GM19397 (cell line): ENCODE data around the gene MUCL1.
"Not testable (repeated sequence)": the region's sequence is repeated elsewhere in the genome, so short reads cannot be mapped to it uniquely, and the experiment has no call there.

ENCODE experiments used
- ATAC-seq: cut with Tn5 transposase; IDR thresholded peaks from one replicate; pipeline ENCODE4 v1.9.1; 2021; ENCODE audit warnings: mild to moderate bottlenecking, moderate library complexity; ENCODE audit not compliant: unreplicated experiment

Gene MUCL1, protein sequence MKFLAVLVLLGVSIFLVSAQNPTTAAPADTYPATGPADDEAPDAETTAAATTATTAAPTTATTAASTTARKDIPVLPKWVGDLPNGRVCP

DNA sequence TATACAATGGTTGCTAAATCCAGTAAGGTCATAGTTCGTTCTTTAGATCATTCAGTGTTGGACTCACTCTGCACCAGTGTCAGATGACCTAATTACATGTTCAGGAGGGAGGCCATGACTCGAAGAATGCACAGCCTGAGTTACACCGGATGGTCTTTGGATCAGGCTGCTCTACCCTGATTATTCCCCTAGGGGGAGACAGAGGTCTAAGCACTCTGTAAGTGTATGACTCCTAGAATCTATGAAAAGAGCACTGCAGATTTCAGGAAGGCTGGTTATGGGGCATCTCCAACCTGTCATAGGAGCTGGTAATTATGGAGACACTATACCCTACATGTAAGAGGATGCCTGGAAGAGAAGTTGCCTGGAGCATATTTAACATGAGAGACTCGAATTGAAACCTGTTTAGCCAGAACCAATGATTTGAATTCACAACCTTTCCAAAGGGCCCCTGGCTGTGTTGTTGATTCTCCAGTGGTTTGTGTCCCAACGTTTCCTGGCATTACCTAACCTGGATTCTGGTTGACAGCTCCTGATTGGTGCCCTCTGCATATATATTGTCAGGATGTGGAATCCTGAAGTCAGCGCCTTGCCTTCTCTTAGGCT, at the start of gene MUCL1:
TSS of gene MUCL1 (plus strand) at position 584 of the 606 bp plus-strand sequence. CDS start 67 bp downstream, outside the sequence.
- ATAC-seq = peak; percentile 91

DNA sequence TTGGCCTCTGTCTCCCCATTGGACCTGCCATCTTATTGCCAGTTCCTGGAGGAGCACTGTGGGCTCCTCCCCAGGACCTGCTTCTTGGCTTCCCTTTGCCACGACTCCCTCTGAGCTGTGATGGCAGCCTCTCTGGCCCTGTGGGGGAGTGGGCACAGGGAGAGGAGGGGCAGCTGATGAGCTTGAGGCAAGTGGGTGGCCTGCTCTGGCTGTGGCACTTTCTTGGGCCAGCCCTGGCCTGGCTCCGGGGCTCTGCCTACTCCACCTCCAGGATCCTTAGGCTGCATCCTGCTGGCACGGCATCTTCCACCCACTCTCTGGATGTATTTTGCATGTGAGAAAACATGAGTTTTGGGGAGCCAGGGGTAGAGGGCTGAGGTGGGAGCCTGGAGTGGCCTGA, 32.6 kb upstream of the MUCL1 start:
- ATAC-seq = no peak

DNA sequence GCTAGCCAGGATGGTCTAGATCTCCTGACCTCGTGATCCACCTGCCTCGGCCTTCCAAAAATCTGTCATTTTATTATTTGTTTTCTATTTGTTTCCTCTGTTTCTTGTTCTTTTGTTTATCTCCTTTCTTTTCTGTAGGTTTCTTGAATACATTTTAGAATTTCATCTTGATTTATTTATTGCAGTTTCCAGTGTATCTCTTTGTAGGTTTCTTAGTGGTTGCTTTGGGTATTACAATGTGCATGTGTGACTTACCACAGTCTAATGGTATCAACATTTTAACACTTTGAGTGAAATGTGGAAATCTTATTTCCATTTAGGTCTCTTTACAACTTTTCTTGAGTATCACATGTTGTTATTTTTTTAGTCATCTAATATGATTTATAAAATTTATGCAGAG, 29.9 kb upstream of the MUCL1 start:
- no peak for ATAC-seq

DNA sequence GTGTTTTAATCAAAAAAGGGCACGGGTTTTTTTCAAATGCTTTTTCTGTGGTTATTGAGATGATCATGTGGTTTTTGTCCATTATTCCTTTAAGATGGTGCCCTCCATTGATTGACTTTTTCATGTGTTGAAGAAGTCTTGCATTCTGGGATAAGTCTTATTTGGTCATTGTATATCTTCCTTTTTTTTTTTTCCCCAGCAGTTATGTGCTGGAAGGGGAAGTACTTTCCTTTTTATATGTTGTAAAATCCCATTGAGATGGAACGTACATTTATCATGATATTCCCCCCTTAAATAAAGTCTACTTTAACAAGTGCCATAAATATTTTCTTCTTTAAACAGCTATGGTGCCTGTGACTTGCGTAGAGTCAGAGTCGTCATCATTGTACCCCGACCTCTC, 24.8 kb upstream of the MUCL1 start:
- no peak for ATAC-seq

DNA sequence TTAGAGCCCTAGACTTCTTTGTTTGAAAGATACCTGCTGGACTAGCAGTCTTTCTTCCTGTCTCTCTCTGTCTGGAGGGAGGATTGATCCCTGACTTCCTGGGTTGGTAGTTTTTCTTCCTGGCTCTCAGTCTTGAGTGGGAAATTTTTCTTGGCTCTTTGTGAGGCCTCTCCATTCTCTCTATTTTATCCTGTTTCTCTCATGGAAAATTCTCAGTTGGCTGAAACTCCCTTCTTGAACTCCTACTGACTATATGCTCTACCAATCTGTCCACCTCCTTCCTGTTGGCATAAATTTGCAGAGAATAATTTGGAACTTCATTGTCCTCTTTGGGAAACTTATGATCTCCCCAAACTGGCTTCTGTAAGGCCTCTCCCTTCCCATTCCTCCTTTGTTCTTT, 24.1 kb upstream of the MUCL1 start:
- no peak for ATAC-seq

DNA sequence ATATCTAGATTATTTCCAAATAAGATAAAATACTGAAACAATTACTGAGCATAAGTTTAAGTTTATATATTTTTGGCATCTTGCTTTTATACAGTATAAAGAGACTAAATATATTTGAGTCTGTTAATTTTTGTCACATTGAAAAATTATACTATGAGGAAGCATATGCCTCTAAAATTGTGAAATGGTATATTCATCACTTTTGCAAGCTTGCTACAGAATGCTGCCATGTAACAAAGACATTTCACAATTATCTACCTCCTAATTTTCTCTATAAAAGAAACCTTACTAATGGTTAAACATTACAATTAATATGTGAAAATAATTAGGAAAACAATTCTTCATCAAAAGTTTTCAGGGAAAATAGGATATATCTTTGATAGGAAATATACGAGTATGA, 22.7 kb upstream of the MUCL1 start:
- ATAC-seq = no peak

DNA sequence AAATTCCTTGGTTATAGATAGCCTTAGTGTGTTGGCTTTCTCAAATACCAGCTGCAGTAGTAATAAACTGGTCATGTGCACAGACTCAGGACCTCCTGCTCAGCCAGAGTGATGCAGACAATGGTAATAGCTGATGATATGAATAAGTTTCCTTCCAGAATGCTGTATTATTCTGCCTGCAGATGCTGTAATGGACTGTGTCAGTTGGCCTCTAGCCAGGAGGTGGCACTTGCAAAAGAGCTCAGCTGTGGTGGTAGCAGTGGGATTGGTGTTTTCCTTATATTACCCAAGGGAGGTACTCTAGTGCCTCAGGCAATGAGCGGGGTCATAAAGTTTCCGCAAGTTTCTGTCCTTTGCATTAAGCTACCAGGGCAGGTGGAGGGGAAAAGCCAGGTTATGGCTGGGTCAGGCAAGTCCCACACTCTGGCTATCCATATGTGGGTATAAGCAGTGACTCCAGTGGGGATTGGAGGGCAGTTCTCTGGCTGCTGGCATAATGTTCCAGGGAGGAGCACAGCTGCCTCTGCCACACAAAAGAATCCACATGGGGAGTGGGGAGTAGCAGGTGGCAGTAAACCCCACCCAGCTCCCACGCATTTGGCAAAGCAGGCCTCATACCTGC, 14.0 kb upstream of the MUCL1 start:
- ATAC-seq = no peak

DNA sequence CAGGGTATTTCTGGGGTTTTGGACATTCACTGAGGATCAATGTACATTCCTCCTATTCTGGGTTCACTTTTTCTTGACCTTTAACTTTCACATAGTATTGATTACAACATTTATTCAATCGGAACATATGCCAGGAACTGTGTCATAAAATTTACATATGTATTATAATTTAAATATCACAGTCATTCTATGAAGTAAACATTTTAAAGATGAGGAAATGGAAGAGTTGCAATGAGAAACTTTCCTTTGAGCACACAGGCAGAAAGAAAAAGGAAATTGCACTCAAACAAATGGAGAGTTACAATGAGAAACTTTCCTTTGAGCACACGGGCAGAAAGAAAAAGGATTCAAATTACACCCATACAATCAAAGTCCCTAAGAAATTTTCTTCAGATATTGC, 3.1 kb downstream of the MUCL1 start:
- no peak for ATAC-seq

DNA sequence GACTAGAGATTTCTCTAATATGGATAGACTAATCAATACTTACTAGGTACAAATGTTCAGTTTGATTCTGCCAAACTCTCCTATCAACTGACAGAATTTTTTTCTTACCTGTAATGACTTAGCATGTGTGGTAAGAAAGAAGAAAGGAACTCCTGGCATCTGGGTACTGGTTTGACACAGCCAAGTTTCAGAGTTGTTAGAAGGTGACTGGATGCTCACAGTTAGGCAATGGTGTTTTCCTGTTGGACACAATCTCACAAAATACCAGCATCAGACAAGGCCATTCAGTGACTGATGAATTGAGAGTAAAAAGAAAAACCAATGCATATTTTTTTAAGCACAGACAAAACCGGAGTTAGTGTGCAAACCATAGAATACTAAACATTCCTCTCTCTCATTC, 4.2 kb downstream of the MUCL1 start:
- ATAC-seq = no peak

DNA sequence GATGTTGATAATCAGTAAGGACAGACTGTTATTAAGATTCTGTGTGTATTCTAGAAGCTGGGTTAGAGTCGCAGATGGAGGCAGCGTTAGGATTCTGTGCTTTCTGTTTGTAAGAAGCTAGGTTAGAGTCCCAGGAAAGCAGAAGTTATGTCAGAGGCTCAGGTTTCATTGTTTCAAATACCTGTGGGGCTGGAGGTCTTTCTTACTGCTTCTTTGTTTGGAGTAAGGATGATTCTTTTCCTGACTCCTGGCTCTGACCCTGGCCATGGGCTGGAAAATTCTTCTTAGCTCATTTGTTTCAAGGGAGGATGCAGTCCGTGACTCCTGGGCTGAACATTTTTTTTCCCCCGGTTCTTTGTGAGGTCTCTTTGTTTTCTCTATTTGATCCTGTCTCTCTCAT, 5.2 kb downstream of the MUCL1 start:
- no peak for ATAC-seq

DNA sequence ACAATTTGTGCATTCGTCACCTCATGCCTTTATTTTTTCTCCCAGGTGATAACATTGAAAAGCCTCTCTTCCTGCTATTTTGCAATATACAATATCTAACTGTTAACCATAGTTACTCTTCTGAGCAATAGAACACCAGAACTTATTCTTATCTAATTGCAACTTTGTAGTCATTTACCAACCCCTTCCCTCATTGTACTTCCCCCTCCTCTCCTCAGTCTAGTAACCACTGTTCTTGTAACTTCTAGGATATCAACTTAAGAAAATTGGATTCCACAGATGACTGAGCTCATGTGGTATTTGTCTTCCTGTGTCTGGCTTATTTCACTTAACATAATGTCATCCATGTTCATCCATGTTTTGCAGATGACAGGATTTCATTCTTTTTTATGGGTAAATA, 7.6 kb downstream of the MUCL1 start:
- ATAC-seq = no peak

DNA sequence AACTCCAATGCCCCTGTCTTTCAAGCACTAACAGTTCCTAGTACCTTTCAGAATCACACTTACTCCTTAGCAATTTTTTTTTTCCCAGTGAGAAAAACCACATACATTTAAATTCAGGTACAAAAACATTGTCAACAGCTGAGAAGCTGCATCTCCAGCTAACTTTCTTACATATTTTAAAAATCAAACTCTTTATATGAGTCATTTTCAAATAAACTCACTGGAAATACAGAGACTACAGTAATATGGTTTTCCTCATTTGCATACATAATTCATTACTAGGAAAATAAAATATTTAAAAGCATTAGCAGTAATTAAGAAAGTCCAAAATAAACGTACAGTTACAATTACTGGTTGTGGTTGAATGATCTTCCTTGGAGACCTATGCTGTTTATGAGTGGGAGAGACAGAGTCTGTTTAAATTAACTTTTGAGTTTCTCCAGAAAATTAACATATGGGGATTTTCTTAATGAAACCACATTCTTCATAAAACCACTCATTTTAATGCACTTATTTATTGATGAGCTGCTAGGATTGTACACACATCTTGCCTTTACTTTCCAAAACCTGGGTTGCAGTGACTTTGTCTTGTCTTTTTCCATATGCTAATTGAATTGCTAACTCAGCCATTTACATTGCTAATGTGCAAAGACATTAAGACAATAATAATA, 9.8 kb downstream of the MUCL1 start:
- ATAC-seq = no peak

DNA sequence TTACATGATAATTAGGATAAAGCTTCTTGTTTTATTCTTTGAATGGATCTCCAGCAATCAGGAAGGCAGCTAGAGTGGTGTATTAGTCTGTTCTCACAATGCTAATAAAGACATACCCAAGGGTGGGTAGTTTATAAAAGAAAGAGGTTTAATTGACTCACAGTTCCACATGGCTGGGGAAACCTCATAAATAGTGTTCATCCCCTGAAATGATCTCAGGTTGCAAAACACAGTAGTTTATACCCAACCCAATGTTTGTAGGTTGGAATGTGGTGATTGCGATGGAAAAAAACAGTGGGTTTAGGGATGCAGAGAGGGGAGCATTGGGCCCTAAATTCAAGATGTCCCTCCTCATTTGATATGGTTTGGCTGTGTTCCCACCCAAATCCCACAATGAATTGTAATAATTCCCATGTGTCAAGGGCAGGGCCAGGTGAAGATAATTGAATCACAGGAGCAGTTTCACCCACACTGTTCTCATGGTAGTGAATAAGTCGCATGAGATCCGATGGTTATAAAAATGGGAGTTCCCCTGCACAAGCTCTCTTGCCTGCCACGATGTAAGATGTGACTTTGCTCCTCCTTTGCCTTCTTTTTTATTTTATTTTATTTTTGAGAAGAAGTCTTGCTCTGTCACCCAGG, 11.5 kb downstream of the MUCL1 start:
- ATAC-seq = no peak

DNA sequence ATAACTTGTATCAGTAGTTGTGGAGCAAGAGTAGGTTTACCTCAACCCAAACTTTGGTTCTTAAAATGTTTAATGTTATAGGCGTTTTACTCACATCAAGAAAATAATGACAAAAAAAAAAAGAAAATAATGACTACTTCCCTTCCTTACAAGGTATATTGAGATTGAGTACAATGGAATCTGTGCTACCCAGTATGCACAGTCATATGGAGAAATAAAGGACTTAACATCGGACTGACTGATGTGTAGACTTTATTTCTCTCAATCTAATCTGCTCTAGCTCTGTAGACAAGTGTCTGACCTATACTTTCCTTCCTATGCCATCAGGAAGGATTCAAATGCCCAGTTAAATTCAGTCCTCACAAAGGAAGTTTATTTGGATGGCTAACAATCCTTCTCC, 14.4 kb downstream of the MUCL1 start:
- no peak for ATAC-seq

DNA sequence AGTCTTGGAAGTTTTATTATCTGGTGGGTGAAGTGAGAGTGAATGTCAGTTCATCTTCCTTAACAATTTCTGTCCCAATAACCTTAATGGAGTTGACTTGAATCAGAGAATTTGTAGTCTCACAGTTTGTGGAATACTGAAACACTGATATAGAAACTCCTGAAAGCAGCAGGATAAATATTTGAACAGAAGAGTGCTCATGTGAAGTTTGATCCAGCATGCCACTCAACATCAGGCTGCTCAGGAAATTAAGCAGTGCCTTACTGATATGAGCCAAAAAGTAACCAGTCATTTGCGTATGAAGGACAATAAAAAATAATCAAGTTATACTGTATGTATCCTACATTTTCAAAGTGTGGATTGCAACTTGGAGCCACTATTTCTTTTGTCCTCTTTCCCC, 15.7 kb downstream of the MUCL1 start:
- ATAC-seq = no peak

DNA sequence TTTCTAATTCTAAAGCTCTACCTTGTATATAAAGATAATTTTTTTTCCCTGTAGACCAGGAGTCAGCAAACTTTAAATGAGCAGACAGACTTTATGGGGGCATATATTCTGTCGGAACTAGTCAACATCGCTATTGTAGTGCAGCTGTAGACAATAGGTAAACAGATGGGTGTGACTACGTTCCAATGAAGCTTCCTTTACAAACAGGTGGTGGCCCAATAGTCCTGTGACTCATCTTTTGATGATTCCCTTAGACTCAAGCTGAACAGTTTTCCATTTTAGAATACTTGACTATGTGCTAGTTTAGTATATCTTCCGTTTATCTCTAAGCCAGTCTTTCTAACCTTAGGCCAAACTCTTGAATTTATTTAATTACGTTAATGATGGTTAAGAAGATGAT, 16.3 kb downstream of the MUCL1 start:
- no peak for ATAC-seq

DNA sequence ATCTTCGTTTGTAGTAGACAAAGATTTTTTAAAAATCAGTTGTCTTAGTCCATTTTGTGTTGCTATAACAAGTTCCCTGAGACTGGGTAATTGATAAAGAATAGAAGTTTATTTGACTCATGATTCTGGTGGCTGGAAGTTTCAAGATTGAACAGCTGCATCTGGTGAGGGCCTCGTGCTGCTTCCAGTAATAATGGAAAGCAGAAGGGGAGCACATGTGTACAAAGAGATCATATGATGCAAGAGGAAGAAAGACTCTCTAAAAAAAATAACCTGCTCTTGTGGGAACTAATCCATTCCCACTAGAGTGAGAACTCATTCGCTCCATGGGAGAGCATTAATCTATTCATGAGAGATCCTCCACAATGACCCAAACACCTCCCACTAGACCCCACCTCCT, 24.8 kb downstream of the MUCL1 start:
- no peak for ATAC-seq

DNA sequence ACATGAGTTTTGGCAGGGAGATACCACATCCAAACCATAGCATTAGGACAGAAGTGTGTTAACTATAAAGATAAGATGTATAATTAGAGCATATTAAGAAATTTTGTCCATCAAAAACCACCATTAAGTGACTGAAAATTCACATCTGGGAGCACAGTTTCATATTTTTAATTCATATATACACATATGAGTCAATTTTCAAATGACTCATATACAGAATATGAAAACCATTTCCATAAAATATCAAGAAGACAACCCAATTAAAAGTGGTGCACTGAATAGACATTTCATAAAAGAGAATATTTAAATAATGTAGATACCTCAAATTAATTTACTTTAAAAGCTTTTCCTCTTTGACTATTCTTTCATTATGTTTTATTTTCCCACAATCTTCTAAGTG, 25.3 kb downstream of the MUCL1 start:
- ATAC-seq = no peak

DNA sequence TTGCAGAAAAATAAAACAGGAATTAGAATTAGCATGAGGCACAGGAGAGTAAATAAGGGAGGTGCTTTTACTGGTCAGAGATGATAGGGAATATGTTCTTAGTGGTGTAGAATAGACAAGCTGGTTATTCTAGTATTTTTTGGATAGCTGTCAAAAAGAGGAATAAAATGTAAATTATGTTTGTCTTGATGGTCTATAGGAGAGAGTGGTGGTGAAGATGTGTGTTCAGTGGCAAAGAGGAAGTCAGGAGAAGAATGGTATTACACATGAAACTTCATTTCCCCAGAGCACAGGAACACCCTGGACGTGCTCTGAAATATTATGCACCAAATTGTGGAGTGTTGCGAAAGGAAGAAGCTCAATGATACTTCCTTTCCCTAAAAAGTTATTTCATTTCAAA, 27.8 kb downstream of the MUCL1 start:
- ATAC-seq = no peak

DNA sequence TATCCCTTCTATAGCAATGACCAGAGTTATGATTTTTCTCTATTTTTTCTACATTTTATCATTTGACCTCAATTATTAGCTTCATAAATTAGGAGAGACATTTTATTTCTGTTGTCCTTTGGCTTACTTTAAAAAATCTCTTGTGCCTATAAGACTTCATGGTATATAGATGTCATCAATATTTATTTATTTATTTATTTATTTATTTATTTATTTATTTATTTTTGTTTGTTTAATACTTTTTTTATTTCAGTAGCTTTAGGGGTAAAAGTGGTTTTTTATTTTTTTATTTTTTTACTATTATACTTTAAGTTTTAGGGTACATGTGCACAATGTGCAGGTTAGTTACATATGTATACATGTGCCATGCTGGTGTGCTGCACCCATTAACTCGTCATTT, 28.3 kb downstream of the MUCL1 start:
- not testable (repeated sequence) for ATAC-seq

DNA sequence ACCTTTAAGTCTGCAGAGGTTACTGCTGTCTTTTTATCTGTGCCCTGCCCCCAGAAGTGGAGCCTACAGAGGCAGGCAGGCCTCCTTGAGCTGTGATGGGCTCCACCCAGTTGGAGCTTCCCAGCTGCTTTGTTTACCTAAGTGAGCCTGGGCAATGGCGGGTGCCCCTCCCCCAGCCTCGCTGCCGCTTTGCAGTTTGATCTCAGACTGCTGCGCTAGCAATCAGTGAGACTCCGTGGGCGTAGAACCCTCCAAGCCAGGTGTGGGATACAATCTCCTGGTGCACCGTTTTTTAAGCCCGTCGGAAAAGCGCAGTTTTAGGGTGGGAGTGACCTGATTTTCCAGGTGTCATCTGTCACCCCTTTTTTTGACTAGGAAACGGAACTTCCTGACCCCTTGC, 34.1 kb downstream of the MUCL1 start:
- not testable (repeated sequence) for ATAC-seq

DNA sequence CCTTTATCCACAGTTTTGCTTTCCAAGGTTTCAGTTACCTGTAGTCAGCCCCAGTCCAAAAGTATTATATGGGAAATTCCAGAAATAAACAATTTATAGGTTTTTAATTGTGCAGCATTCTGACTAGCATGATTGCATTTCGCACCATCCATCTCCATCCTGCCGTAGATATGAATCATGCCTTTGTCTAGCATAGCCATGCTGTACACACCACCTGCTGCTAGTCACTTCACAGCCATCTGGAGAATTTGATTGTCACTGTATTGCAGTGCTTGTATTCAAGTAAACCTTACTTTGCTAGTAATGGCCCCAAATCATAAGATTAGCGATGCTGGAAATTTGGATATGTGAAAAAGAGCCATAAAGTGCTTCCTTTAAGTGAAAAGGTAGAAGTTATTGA, 36.0 kb downstream of the MUCL1 start:
- no peak for ATAC-seq
